ENCODE data around the gene DDX20. TPM values are rescaled to one million over a fixed set of nuclear protein-coding genes. Genes with fewer than 3 reads are reported as not detected.
A peak's percentile ranks its signal among the peaks of the same experiment; 100 is the strongest.

The DDX20 gene
- total RNA-seq, 3 donors from 2014 or later = 7.7 to 12.4 (median 8.6) TPM

DNA sequence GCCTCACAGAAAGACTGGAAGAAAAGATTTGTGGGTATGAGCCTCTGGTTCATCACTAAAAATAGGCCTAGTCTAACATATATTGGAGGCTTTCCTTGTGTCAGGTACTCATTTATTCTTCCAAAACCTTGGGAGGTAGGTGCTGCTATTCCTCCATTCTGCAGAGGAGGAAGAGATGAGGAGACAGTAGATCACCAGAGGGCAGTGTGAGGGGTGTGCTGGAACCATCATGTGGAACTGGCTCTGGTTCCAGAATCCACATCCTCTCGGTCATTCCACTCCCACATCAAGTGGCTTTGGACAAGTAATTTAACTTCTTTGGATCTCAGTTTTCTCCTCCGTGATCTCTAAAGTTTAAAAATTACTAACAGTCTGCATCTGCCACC, 9.1 kb upstream of the DDX20 start:
- TF ChIP-seq, protein P1, sequence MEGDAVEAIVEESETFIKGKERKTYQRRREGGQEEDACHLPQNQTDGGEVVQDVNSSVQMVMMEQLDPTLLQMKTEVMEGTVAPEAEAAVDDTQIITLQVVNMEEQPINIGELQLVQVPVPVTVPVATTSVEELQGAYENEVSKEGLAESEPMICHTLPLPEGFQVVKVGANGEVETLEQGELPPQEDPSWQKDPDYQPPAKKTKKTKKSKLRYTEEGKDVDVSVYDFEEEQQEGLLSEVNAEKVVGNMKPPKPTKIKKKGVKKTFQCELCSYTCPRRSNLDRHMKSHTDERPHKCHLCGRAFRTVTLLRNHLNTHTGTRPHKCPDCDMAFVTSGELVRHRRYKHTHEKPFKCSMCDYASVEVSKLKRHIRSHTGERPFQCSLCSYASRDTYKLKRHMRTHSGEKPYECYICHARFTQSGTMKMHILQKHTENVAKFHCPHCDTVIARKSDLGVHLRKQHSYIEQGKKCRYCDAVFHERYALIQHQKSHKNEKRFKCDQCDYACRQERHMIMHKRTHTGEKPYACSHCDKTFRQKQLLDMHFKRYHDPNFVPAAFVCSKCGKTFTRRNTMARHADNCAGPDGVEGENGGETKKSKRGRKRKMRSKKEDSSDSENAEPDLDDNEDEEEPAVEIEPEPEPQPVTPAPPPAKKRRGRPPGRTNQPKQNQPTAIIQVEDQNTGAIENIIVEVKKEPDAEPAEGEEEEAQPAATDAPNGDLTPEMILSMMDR (IDR thresholded peaks at IDR 0.05) = no peak
- ATAC-seq (no peak), DNase-seq (no peak)
- Histone ChIP-seq H3K4me3 (no peak overlapping the region), H3K9me3 (no peaks in the 10 kb centered on the region), H3K36me3 (ENCODE audit: low read depth) (no peaks in the 10 kb centered on the region), H3K4me1 (ENCODE audit: low read depth) (no peaks in the 10 kb centered on the region)
- intact Hi-C loops (cut with DNase I, micrococcal nuclease) = loop anchor here in 1 of 2 donors (10.0 kb wide), 1 partner anchor 242 kb away; the partner anchor contains the start of genes ADORA3 and TMIGD3

DNA sequence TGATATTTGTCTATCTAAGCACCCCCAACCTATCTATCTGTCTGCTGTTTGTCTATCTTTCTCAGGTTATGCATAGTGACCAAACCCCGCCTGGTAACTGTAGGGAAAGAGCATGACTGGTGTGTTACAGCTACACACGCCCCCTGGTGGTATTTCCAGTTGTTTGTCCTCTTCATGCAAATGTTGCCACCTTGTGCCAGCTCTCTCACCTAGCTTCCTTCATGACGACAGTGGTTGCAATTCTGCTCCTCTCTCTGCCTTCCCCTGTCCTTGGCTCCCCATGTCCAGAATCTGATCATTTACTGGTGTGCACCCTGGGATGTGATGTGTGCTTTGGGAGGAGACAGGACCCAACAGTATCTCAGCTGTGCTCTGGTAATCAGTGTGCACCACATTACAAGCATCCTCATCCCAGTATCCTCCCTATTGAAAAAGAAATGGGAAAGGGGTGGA, 8.4 kb upstream of the DDX20 start:
- intact Hi-C loops (cut with DNase I, micrococcal nuclease) = loop anchor here in 1 of 2 donors (10.0 kb wide), 1 partner anchor 243 kb away; the partner anchor contains the start of genes ADORA3 and TMIGD3
- Histone ChIP-seq H3K9me3 (no peaks in the 10 kb centered on the region), H3K4me1 (ENCODE audit: low read depth) (no peaks in the 10 kb centered on the region), H3K4me3 (no peak overlapping the region), H3K36me3 (ENCODE audit: low read depth) (no peaks in the 10 kb centered on the region)
- DNase-seq = peak in 1 of 3 donors; percentile 90
- TF ChIP-seq, protein P1 (IDR thresholded peaks at IDR 0.05) = peak; percentile 39
- ATAC-seq = peak; percentile 95

DNA sequence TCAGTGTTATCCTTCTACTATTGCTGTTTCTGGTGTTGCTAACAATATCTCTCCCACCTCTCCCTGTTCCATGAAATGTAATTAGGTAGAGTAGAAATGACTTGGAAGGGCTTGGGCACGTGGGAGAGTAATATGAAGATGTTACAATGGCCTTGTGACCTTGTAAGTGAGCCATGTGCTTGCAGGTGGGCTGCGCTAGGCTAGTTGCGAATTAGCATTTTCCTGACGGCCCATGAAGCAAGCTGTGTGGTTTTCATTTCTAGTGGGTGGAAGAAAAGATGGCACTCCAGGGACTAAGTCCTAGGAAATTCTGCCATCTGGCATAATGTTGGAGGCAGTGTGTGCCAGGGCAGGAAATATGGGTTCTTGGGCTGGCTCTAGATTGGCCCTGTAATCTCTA, 7.8 kb upstream of the DDX20 start:
- H3K4me1 ChIP-seq (ENCODE audit: low read depth) = no peaks in the 10 kb centered on the region
- DNase-seq (no peak), ATAC-seq (no peak)
- no peaks in the 10 kb centered on the region for H3K9me3 ChIP-seq
- no peak overlapping the region for H3K4me3 ChIP-seq
- intact Hi-C loops (cut with DNase I, micrococcal nuclease) = loop anchor here in 1 of 2 donors (10.0 kb wide), 1 partner anchor 243 kb away; the partner anchor contains the start of genes ADORA3 and TMIGD3
- H3K36me3 ChIP-seq (ENCODE audit: low read depth) = no peaks in the 10 kb centered on the region
- TF ChIP-seq, protein P1 (IDR thresholded peaks at IDR 0.05) = no peak

DNA sequence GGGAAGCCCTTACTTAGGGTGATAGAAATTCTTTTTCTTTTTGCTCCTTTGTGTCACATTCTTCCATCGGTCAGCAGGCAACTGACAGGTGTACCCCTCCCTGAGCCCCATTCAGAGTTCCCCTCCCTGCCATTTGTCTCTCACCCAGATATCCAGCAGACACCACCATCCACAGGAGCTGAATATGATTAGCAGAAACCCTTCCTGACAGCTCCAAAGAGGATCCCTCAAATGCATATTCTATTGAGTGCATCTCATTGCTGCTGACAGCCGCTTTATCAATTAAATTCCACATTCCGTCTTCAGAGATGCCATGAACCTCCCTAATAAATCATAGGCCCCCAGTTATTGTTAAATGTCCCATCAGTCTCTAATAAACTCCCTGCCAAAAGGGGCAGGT, 6.1 kb upstream of the DDX20 start:
- Histone ChIP-seq H3K36me3 (ENCODE audit: low read depth) (no peaks in the 10 kb centered on the region), H3K4me1 (ENCODE audit: low read depth) (peaks cover 4% of the 10 kb centered on the region), H3K4me3 (no peak overlapping the region), H3K9me3 (no peaks in the 10 kb centered on the region)
- intact Hi-C loops (cut with DNase I, micrococcal nuclease) = loop anchor here in 1 of 2 donors (10.0 kb wide), 1 partner anchor 245 kb away; the partner anchor contains the start of genes ADORA3 and TMIGD3
- ATAC-seq (no peak), DNase-seq (no peak)
- TF ChIP-seq, protein P1 (IDR thresholded peaks at IDR 0.05) = no peak

DNA sequence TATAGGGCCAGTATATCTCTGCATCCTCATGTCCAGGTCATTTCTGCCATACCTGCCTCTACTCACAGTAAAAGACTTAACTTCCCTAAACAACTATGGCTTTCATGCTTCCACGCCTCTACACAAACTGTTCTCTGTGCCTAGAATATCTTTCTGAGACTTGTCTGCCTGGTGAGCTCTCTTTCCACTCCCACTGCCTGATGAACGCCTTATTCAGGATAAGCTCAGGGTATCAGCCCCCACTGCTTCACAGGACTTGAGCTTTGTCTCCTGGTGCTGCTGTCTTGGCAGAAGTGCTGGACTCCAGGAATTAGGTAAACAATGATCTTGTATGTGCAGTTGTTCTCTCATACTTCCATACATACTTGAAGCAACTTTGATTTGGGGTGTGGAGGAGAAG, 4.8 kb upstream of the DDX20 start:
- H3K9me3 ChIP-seq = no peaks in the 10 kb centered on the region
- no peak overlapping the region for H3K4me3 ChIP-seq
- no peaks in the 10 kb centered on the region for H3K36me3 ChIP-seq (ENCODE audit: low read depth)
- intact Hi-C loops (cut with DNase I, micrococcal nuclease) = no loop called here
- peaks cover 7% of the 10 kb centered on the region for H3K4me1 ChIP-seq (ENCODE audit: low read depth)
- ATAC-seq (no peak), DNase-seq (no peak)
- TF ChIP-seq, protein P1 (IDR thresholded peaks at IDR 0.05) = no peak
